Kidney (tissue), 14 donors: Measurements from ENCODE around the gene FRRS1. TPM values are rescaled to one million over a fixed set of nuclear protein-coding genes. Genes with fewer than 3 reads are reported as not detected.

Experiments used
- DNase-seq, 5 donors: peaks; one replicate each; pipeline ENCODE4 v3.0.0-alpha.2; 2013 to 2020
- FAIRE-seq: peaks from 2 replicates; lab custom pipeline; 2012; peaks lifted over from hg19 to GRCh38; lab: Jason Lieb, UNC
- H3K27ac ChIP-seq, 2 donors: one replicate each; pipeline ENCODE4 v1.7.0; 2013; ENCODE audit warnings: low read depth in 2 of 2, low read length in 2 of 2, inconsistent platforms in 1 of 2
- H3K27me3 ChIP-seq: one replicate; pipeline ENCODE4 v1.7.1; 2013; ENCODE audit warnings: low read length, inconsistent platforms; ENCODE audit not compliant: control insufficient read depth, insufficient read depth
- H3K36me3 ChIP-seq, 3 donors: one replicate each; pipeline versions ENCODE4 v1.7.0 to v1.7.1; 2013; ENCODE audit warnings: low read length in 3 of 3, control low read depth in 1 of 3, inconsistent platforms in 1 of 3; ENCODE audit not compliant: insufficient read depth in 3 of 3, control insufficient read depth in 2 of 3
- H3K4me1 ChIP-seq, 3 donors: one replicate each; pipeline versions ENCODE4 v1.7.0 to v1.7.1; 2013; ENCODE audit warnings: low read length in 3 of 3, inconsistent platforms in 1 of 3, low read depth in 1 of 3; ENCODE audit not compliant: control insufficient read depth in 2 of 3, insufficient read depth in 2 of 3
- H3K4me3 ChIP-seq, 3 donors: one replicate each; pipeline versions ENCODE4 v1.7.0 to v1.8.1; 2013; ENCODE audit warnings: low read length in 3 of 3, control low read depth in 1 of 3, inconsistent platforms in 1 of 3
- H3K9ac ChIP-seq, 3 donors: one replicate each; pipeline versions ENCODE4 v1.7.0 to v1.7.1; 2013; ENCODE audit warnings: low read length in 3 of 3, control low read depth in 1 of 3, inconsistent platforms in 1 of 3
- H3K9me3 ChIP-seq, 3 donors: one replicate each; pipeline versions ENCODE4 v1.7.0 to v1.7.1; 2013; ENCODE audit warnings: low read length in 3 of 3, control low read depth in 1 of 3, inconsistent platforms in 1 of 3; ENCODE audit not compliant: control insufficient read depth in 2 of 3, insufficient read depth in 1 of 3
- CTCF ChIP-seq: IDR thresholded peaks from 3 replicates; pipeline ENCODE4 v1.5.1; 2012; ENCODE audit warnings: mild to moderate bottlenecking, moderate library complexity, borderline replicate concordance; ENCODE audit not compliant: insufficient read depth; ENCODE audit errors: extremely low read depth
- intact Hi-C: fragments of 100-400 bp; cut with DNase I; formaldehyde crosslinking; loops from one replicate; pipeline ENCODE4 v1.11.1; 2022
- polyA plus RNA-seq: library from polyadenylated mRNA; stranded (reverse); fragments of 350-450 nt; fragmentation: Illumina TruSeq; extraction: RNeasy Lipid Tissue Mini Kit (QIAGEN cat#74804); gene quantifications from one replicate; pipeline ENCODE4 v1.2.3, GENCODE V29; 2014; ENCODE audit warnings: low read depth, low replicate concordance; ENCODE audit not compliant: insufficient read depth
- total RNA-seq: library from RNA; stranded (reverse); fragmentation: NEBNext Ultra II Directional; extraction: Animal tissue kit (Norgen Biotek cat#: 25700); gene quantifications from one replicate; pipeline ENCODE4 v1.2.1, GENCODE V29; 2021
- donor health status: control.
- donor health status: control.
- donor health status: control.
- donor health status: control.
- donor health status: control.
- donor health status: DM: yes; HTN: yes; CAD: no.
- donor health status: Normal renal cell carcinoma (clear cell type).

FRRS1 gene
- total and polyA plus RNA-seq, 2 donors from 2014 or later = 1.0 to 7.4 TPM

GRCh38 chr1:99786751-99787501, 20.5 kb upstream of the FRRS1 start:
- Histone ChIP-seq H3K9me3 (no peaks in the 10 kb centered on the region), H3K9ac (no peak overlapping the region), H3K27ac (no peak overlapping the region), H3K27me3 (no peaks in the 10 kb centered on the region), H3K4me1 (no peaks in the 10 kb centered on the region), H3K36me3 (no peaks in the 10 kb centered on the region), H3K4me3 (no peak overlapping the region)
- no peak for TF ChIP-seq CTCF
- DNase-seq = no peak
- intact Hi-C loops = no loop called here
- no peak for FAIRE-seq

- Histone ChIP-seq H3K9ac (no peak overlapping the region), H3K4me3 (no peak overlapping the region), H3K9me3 (no peaks in the 10 kb centered on the region), H3K27me3 (no peaks in the 10 kb centered on the region), H3K36me3 (no peaks in the 10 kb centered on the region), H3K27ac (no peak overlapping the region), H3K4me1 (no peaks in the 10 kb centered on the region)
- no peak for FAIRE-seq
- no peak for DNase-seq
- intact Hi-C loops = no loop called here
- TF ChIP-seq CTCF = no peak
Measured at GRCh38 chr1:99784809-99785255, 18.4 kb upstream of the FRRS1 start.

GRCh38 chr1:99784143-99784542, 17.7 kb upstream of the FRRS1 start:
- TF ChIP-seq CTCF = no peak
- FAIRE-seq = no peak
- no peaks in the 10 kb centered on the region for H3K27me3 ChIP-seq
- H3K4me3 ChIP-seq = no peak overlapping the region
- DNase-seq = no peak
- intact Hi-C loops = no loop called here
- no peaks in the 10 kb centered on the region for H3K36me3 ChIP-seq
- H3K9me3 ChIP-seq = no peaks in the 10 kb centered on the region
- H3K27ac ChIP-seq = no peak overlapping the region
- H3K4me1 ChIP-seq = no peaks in the 10 kb centered on the region
- no peak overlapping the region for H3K9ac ChIP-seq
